Measurements from ENCODE around the gene ANK3.

DNA sequence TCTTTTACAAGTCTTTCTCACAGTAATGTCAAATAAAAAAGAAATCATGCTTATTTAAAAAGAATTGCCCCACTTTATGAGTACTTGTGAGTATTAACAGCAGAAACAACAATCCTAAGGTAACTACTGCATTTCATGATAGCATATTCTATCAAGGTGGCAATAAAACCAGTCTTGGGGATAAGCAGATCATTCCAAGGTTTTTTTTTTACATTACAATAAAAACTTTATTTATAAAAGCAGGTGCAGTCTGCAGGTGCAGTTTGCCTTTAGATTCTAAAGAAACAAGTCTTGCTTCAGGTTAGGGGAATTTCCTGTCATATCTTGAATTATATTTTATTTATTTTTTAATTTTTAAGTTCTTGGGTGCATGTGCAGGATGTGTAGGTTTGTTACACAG, 10.7 kb upstream of the ANK3 start:
- TF ChIP-seq, protein P1, sequence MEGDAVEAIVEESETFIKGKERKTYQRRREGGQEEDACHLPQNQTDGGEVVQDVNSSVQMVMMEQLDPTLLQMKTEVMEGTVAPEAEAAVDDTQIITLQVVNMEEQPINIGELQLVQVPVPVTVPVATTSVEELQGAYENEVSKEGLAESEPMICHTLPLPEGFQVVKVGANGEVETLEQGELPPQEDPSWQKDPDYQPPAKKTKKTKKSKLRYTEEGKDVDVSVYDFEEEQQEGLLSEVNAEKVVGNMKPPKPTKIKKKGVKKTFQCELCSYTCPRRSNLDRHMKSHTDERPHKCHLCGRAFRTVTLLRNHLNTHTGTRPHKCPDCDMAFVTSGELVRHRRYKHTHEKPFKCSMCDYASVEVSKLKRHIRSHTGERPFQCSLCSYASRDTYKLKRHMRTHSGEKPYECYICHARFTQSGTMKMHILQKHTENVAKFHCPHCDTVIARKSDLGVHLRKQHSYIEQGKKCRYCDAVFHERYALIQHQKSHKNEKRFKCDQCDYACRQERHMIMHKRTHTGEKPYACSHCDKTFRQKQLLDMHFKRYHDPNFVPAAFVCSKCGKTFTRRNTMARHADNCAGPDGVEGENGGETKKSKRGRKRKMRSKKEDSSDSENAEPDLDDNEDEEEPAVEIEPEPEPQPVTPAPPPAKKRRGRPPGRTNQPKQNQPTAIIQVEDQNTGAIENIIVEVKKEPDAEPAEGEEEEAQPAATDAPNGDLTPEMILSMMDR (IDR thresholded peaks at IDR 0.05; ENCODE audit: poor library complexity, severe bottlenecking) = no peak
- TF ChIP-seq EP300 (conservative IDR thresholded peaks at IDR 0.05; ENCODE audit: poor library complexity, severe bottlenecking) (no peak), EZH2 (IDR thresholded peaks at IDR 0.05; ENCODE audit: borderline replicate concordance, insufficient read depth, low read length, poor library complexity, severe bottlenecking) (no peak), POLR2AphosphoS5 (IDR thresholded peaks at IDR 0.05) (no peak)
